HepG2 (cell line): ENCODE results near the gene KLHL36. TPM values are rescaled to one million over a fixed set of nuclear protein-coding genes. Genes with fewer than 3 reads are reported as not detected.

Experiments
- GTF3A ChIP-seq: sonication (generic); formaldehyde crosslinking; conservative IDR thresholded peaks from 2 replicates; pipeline ENCODE4 v1.4.0; 2020; ENCODE audit warnings: mild to moderate bottlenecking, missing genetic modification reagents
- HDAC1 ChIP-seq: sonication (generic); formaldehyde crosslinking; IDR thresholded peaks from 2 replicates; pipeline ENCODE4 v1.5.1; 2020; ENCODE audit warnings: mild to moderate bottlenecking, missing genetic modification reagents
- KDM1A ChIP-seq: IDR thresholded peaks from 2 replicates; pipeline ENCODE4 v1.6.1; 2016; ENCODE audit warnings: missing compliant biosample characterization
- MED8 ChIP-seq: sonication (generic); formaldehyde crosslinking; IDR thresholded peaks from 2 replicates; pipeline ENCODE4 v1.8.1; 2023; ENCODE audit warnings: mild to moderate bottlenecking, missing genetic modification reagents; ENCODE audit not compliant: insufficient replicate concordance
- MTA3 ChIP-seq: sonication (generic); formaldehyde crosslinking; IDR thresholded peaks from 2 replicates; pipeline ENCODE4 v1.4.0; 2020; ENCODE audit warnings: missing genetic modification reagents
- SCMH1 ChIP-seq: sonication (generic); formaldehyde crosslinking; IDR thresholded peaks from 2 replicates; pipeline ENCODE4 v1.9.0; 2021; ENCODE audit warnings: missing genetic modification reagents, mild to moderate bottlenecking, borderline replicate concordance
- SNAI1 ChIP-seq: sonication (generic); formaldehyde crosslinking; IDR thresholded peaks from 2 replicates; pipeline ENCODE4 v1.5.0; 2020; ENCODE audit warnings: mild to moderate bottlenecking, missing genetic modification reagents, borderline replicate concordance
- ZFYVE20 ChIP-seq: sonication (generic); formaldehyde crosslinking; IDR thresholded peaks from 2 replicates; pipeline ENCODE4 v1.8.0; 2023; ENCODE audit warnings: low read depth, mild to moderate bottlenecking, moderate library complexity, missing genetic modification reagents, borderline replicate concordance
- ZNF296 ChIP-seq: sonication (generic); formaldehyde crosslinking; conservative IDR thresholded peaks from 2 replicates; pipeline ENCODE4 v1.5.0; 2020; ENCODE audit warnings: mild to moderate bottlenecking, missing genetic modification reagents
- ZNF446 ChIP-seq: sonication (generic); formaldehyde crosslinking; IDR thresholded peaks from 2 replicates; pipeline ENCODE4 v1.5.0; 2020; ENCODE audit warnings: mild to moderate bottlenecking, missing genetic modification reagents
- ZNF451 ChIP-seq: sonication (generic); formaldehyde crosslinking; IDR thresholded peaks from 2 replicates; pipeline ENCODE4 v1.5.0; 2020; ENCODE audit warnings: mild to moderate bottlenecking, missing genetic modification reagents
- ZNF468 ChIP-seq: sonication (generic); formaldehyde crosslinking; IDR thresholded peaks from 2 replicates; pipeline ENCODE4 v1.8.0; 2022; ENCODE audit warnings: mild to moderate bottlenecking, moderate library complexity, missing genetic modification reagents
- ZNF614 ChIP-seq: IDR thresholded peaks from 2 replicates; pipeline ENCODE4 v1.6.1; 2018; ENCODE audit warnings: missing biosample characterization, missing genetic modification reagents, inconsistent platforms, borderline replicate concordance
- ZNF839 ChIP-seq: sonication (generic); formaldehyde crosslinking; IDR thresholded peaks from 2 replicates; pipeline ENCODE4 v1.4.0; 2020; ENCODE audit warnings: missing genetic modification reagents, mild to moderate bottlenecking, borderline replicate concordance
- ZNF879 ChIP-seq: sonication (generic); formaldehyde crosslinking; IDR thresholded peaks from 2 replicates; pipeline ENCODE4 v1.8.1; 2023; ENCODE audit warnings: missing genetic modification reagents
- polyA plus RNA-seq, 8 experiments: library from polyadenylated mRNA; depleted of rRNA in 3 of 8; stranded (reverse) in 7 of 8; unstranded in 1 of 8; fragments of >200 nt; fragmentation: Illumina TruSeq in 4 of 8; extraction: Trizol in 4 of 8; gene quantifications; 2 replicates each; pipeline versions ENCODE4 v1.2.1 to v1.2.3, GENCODE V29; 2011 to 2016; ENCODE audit warnings: low read depth in 4 of 8, missing spikeins in 1 of 8, mixed read lengths in 1 of 8; ENCODE audit not compliant: insufficient read depth in 1 of 8
- total RNA-seq, 5 experiments: library from RNA; depleted of rRNA; stranded (reverse); fragments of >200 nt; fragmentation: Illumina TruSeq; extraction: Trizol; gene quantifications; 2 replicates each; pipeline ENCODE4 v1.2.3, GENCODE V29; 2016; ENCODE audit warnings: low read depth in 1 of 5
- TF ChIP-seq, protein P1 (sequence below): sonication (generic); formaldehyde crosslinking; IDR thresholded peaks from 2 replicates; pipeline ENCODE4 v1.9.0; 2021; ENCODE audit warnings: mild to moderate bottlenecking, missing genetic modification reagents
- TF ChIP-seq, protein P2 (sequence below): sonication (generic); formaldehyde crosslinking; IDR thresholded peaks from 2 replicates; pipeline ENCODE4 v1.5.0; 2020; ENCODE audit warnings: missing genetic modification reagents, mild to moderate bottlenecking, borderline replicate concordance
- TF ChIP-seq, protein P3 (sequence below): sonication (generic); formaldehyde crosslinking; IDR thresholded peaks from 2 replicates; pipeline ENCODE4 v1.4.0; 2020; ENCODE audit warnings: low read depth, mild to moderate bottlenecking, missing genetic modification reagents
- TF ChIP-seq, protein P4 (sequence below): IDR thresholded peaks from 2 replicates; pipeline ENCODE4 v1.6.1; 2016; ENCODE audit warnings: low read depth

The KLHL36 gene
- total and polyA plus RNA-seq, 2 of the 13 experiments (the other 11 are each of a cell fraction or from before 2014, with no cell fraction given), result 24.3 to 26.0 TPM

DNA sequence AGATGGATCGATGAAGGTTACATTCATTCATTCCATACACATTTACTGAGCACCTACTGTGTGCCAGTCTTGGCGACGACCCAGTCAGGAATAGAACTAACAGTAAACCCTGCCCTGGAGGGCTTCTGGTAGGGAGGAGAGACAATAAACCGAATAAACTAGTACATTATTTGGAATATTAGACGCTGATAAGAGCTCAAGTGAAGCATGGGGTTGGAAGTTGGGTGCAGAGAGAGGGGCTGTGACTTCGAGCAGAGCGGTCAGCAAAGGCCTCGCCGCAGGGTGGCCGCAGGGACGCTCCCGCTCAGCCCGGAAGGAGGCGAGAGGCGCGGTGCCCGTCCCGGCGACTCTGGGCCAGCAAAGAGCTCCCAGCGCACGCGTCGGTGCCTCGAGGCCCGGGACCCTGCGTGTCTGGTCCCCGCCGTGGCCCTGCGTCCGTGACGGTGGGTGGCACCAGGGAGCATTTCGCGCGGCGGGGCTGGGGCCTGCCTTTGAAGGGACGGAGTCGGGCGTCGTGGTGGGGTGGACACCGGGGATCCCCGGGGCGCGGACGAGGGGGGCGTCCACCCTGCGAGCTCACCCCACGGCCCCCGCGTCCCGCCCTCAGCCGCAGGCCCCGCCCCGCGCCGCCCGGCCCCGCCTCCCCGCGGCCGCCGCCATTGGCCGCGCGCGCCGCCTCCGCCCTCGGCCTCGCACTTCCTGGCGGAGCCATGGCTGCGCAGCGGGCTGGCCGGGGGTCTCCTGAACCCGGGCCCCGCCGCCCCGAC lies at the start of gene KLHL36 (continued):
- TF ChIP-seq, protein P1, sequence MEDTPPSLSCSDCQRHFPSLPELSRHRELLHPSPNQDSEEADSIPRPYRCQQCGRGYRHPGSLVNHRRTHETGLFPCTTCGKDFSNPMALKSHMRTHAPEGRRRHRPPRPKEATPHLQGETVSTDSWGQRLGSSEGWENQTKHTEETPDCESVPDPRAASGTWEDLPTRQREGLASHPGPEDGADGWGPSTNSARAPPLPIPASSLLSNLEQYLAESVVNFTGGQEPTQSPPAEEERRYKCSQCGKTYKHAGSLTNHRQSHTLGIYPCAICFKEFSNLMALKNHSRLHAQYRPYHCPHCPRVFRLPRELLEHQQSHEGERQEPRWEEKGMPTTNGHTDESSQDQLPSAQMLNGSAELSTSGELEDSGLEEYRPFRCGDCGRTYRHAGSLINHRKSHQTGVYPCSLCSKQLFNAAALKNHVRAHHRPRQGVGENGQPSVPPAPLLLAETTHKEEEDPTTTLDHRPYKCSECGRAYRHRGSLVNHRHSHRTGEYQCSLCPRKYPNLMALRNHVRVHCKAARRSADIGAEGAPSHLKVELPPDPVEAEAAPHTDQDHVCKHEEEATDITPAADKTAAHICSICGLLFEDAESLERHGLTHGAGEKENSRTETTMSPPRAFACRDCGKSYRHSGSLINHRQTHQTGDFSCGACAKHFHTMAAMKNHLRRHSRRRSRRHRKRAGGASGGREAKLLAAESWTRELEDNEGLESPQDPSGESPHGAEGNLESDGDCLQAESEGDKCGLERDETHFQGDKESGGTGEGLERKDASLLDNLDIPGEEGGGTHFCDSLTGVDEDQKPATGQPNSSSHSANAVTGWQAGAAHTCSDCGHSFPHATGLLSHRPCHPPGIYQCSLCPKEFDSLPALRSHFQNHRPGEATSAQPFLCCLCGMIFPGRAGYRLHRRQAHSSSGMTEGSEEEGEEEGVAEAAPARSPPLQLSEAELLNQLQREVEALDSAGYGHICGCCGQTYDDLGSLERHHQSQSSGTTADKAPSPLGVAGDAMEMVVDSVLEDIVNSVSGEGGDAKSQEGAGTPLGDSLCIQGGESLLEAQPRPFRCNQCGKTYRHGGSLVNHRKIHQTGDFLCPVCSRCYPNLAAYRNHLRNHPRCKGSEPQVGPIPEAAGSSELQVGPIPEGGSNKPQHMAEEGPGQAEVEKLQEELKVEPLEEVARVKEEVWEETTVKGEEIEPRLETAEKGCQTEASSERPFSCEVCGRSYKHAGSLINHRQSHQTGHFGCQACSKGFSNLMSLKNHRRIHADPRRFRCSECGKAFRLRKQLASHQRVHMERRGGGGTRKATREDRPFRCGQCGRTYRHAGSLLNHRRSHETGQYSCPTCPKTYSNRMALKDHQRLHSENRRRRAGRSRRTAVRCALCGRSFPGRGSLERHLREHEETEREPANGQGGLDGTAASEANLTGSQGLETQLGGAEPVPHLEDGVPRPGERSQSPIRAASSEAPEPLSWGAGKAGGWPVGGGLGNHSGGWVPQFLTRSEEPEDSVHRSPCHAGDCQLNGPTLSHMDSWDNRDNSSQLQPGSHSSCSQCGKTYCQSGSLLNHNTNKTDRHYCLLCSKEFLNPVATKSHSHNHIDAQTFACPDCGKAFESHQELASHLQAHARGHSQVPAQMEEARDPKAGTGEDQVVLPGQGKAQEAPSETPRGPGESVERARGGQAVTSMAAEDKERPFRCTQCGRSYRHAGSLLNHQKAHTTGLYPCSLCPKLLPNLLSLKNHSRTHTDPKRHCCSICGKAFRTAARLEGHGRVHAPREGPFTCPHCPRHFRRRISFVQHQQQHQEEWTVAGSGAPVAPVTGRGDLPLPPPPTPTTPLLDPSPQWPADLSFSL (CRISPR knock-in tag), result no peak
- TF ChIP-seq ZNF879 (CRISPR knock-in tag) (peak; percentile 72; the same call in 1 of the 2 replicates), MTA3 (CRISPR knock-in tag) (no peak), MED8 (CRISPR knock-in tag) (no peak), ZNF451 (0 out of 2 replicates have a peak, but pooled peaks have one; percentile 53), ZNF446 (CRISPR knock-in tag) (peak; percentile 82; the same call in 1 of the 2 replicates), ZNF468 (CRISPR knock-in tag) (0 out of 2 replicates have a peak, but pooled peaks have one; percentile 52), ZNF839 (CRISPR knock-in tag) (0 out of 2 replicates have a peak, but pooled peaks have one; percentile 42), SCMH1 (CRISPR knock-in tag) (no peak), ZNF296 (no peak), SNAI1 (peak; percentile 48; the same call in 1 of the 2 replicates), HDAC1 (CRISPR knock-in tag) (peak; percentile 37; the same call in 1 of the 2 replicates), ZFYVE20 (CRISPR knock-in tag) (0 out of 2 replicates have a peak, but pooled peaks have one; percentile 85), KDM1A (CRISPR knock-in tag) (no peak), GTF3A (CRISPR knock-in tag) (no peak), ZNF614 (CRISPR knock-in tag) (no peak)
- TF ChIP-seq, protein P2, sequence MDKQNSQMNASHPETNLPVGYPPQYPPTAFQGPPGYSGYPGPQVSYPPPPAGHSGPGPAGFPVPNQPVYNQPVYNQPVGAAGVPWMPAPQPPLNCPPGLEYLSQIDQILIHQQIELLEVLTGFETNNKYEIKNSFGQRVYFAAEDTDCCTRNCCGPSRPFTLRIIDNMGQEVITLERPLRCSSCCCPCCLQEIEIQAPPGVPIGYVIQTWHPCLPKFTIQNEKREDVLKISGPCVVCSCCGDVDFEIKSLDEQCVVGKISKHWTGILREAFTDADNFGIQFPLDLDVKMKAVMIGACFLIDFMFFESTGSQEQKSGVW (CRISPR knock-in tag), result no peak
- TF ChIP-seq, protein P3, sequence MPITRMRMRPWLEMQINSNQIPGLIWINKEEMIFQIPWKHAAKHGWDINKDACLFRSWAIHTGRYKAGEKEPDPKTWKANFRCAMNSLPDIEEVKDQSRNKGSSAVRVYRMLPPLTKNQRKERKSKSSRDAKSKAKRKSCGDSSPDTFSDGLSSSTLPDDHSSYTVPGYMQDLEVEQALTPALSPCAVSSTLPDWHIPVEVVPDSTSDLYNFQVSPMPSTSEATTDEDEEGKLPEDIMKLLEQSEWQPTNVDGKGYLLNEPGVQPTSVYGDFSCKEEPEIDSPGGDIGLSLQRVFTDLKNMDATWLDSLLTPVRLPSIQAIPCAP (CRISPR knock-in tag), result 0 out of 2 replicates have a peak, but pooled peaks have one; percentile 88
- TF ChIP-seq, protein P4, sequence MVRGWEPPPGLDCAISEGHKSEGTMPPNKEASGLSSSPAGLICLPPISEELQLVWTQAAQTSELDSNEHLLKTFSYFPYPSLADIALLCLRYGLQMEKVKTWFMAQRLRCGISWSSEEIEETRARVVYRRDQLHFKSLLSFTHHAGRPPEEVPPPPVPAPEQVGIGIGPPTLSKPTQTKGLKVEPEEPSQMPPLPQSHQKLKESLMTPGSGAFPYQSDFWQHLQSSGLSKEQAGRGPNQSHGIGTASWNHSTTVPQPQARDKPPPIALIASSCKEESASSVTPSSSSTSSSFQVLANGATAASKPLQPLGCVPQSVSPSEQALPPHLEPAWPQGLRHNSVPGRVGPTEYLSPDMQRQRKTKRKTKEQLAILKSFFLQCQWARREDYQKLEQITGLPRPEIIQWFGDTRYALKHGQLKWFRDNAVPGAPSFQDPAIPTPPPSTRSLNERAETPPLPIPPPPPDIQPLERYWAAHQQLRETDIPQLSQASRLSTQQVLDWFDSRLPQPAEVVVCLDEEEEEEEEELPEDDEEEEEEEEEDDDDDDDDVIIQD, result no peak
